Nephron (organoid): Measurements from ENCODE around the gene NTRK2.

Source experiments
- H3K27ac Mint-ChIP-seq, 3 experiments: 2 replicates each; pipeline ENCODE4 v1.8.0; 2020; ENCODE audit warnings: mixed read lengths in 3 of 3, mild to moderate bottlenecking in 2 of 3, moderate library complexity in 1 of 3
- H3K27me3 Mint-ChIP-seq: 2 replicates; pipeline ENCODE4 v1.8.0; 2021; ENCODE audit warnings: low read depth, mild to moderate bottlenecking, moderate library complexity, mixed read lengths
- H3K36me3 Mint-ChIP-seq: 2 replicates; pipeline ENCODE4 v1.8.0; 2020; ENCODE audit warnings: low read depth, mixed read lengths
- H3K4me1 Mint-ChIP-seq: 2 replicates; pipeline ENCODE4 v1.8.0; 2020; ENCODE audit warnings: mixed read lengths
- H3K4me3 Mint-ChIP-seq, 3 experiments: 2 replicates each; pipeline ENCODE4 v1.8.0; 2020; ENCODE audit warnings: mild to moderate bottlenecking in 3 of 3, mixed read lengths in 3 of 3, moderate library complexity in 2 of 3
- H3K9me3 Mint-ChIP-seq: 2 replicates; pipeline ENCODE4 v1.8.0; 2020; ENCODE audit warnings: mixed read lengths
- TF ChIP-seq, protein P1 (sequence below), 3 experiments: fragments of 200-600 bp; sonication (generic); IDR thresholded peaks; one replicate each; pipeline ENCODE4 v1.5.0; 2021; ENCODE audit warnings: antibody characterized with exemption in 3 of 3; ENCODE audit not compliant: unreplicated experiment in 3 of 3

The NTRK2 gene

GRCh38 chr9:84869091-84869490, 199.6 kb downstream of the NTRK2 start:
- Mint-ChIP-seq H3K4me3 (no peak overlapping the region), H3K9me3 (peaks cover 5% of the 10 kb centered on the region), H3K36me3 (peaks cover 3% of the 10 kb centered on the region), H3K27me3 (no peaks in the 10 kb centered on the region), H3K27ac (no peak overlapping the region), H3K4me1 (peaks cover 18% of the 10 kb centered on the region)
- TF ChIP-seq, protein P1, sequence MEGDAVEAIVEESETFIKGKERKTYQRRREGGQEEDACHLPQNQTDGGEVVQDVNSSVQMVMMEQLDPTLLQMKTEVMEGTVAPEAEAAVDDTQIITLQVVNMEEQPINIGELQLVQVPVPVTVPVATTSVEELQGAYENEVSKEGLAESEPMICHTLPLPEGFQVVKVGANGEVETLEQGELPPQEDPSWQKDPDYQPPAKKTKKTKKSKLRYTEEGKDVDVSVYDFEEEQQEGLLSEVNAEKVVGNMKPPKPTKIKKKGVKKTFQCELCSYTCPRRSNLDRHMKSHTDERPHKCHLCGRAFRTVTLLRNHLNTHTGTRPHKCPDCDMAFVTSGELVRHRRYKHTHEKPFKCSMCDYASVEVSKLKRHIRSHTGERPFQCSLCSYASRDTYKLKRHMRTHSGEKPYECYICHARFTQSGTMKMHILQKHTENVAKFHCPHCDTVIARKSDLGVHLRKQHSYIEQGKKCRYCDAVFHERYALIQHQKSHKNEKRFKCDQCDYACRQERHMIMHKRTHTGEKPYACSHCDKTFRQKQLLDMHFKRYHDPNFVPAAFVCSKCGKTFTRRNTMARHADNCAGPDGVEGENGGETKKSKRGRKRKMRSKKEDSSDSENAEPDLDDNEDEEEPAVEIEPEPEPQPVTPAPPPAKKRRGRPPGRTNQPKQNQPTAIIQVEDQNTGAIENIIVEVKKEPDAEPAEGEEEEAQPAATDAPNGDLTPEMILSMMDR (IDR thresholded peaks at IDR 0.05; ENCODE audit: unreplicated experiment in 3 of 3), result no peak

- no peak overlapping the region for H3K27ac Mint-ChIP-seq
- H3K4me3 Mint-ChIP-seq, result no peak overlapping the region
- peaks cover 10% of the 10 kb centered on the region for H3K4me1 Mint-ChIP-seq
- no peaks in the 10 kb centered on the region for H3K27me3 Mint-ChIP-seq
- peaks cover 5% of the 10 kb centered on the region for H3K9me3 Mint-ChIP-seq
- peaks cover 3% of the 10 kb centered on the region for H3K36me3 Mint-ChIP-seq
- TF ChIP-seq, protein P1 (IDR thresholded peaks at IDR 0.05; ENCODE audit: unreplicated experiment in 3 of 3), result no peak
Measured at GRCh38 chr9:84871983-84872382, 202.5 kb downstream of the NTRK2 start.

DNA sequence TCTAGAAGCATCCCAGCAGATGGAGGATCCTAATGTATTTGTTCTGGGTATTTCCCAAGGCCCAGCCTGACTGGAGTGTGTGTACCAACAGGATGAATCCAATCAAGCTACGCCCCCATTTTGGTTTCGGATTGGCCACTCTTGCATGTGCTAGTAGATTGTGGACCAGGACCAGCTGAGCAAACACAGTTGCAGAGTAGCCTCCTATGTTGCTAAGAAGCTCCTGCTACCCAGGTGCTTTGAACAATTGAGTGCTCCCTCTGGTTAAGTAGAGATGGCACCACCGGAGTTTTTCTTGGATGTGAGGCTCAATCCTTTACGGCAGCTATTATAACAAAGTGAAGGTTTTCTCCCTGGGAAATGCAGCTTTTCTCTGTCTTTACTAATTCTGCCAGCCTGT, 204.5 kb downstream of the NTRK2 start:
- Mint-ChIP-seq H3K4me1 (peaks cover 14% of the 10 kb centered on the region), H3K27ac (peak overlapping the region; percentile 57 to 93 (median 86)), H3K36me3 (no peaks in the 10 kb centered on the region), H3K27me3 (no peaks in the 10 kb centered on the region), H3K4me3 (no peak overlapping the region), H3K9me3 (peaks cover 2% of the 10 kb centered on the region)
- TF ChIP-seq, protein P1 (IDR thresholded peaks at IDR 0.05; ENCODE audit: unreplicated experiment in 3 of 3), result no peak

- no peaks in the 10 kb centered on the region for H3K36me3 Mint-ChIP-seq
- H3K4me3 Mint-ChIP-seq, result no peak overlapping the region
- H3K4me1 Mint-ChIP-seq, result peaks cover 16% of the 10 kb centered on the region
- H3K27ac Mint-ChIP-seq, result peak overlapping the region; percentile 62 to 93 (median 86)
- H3K9me3 Mint-ChIP-seq, result no peaks in the 10 kb centered on the region
- TF ChIP-seq, protein P1 (IDR thresholded peaks at IDR 0.05; ENCODE audit: unreplicated experiment in 3 of 3), result no peak
- no peaks in the 10 kb centered on the region for H3K27me3 Mint-ChIP-seq
Measured at GRCh38 chr9:84874596-84874995, 205.1 kb downstream of the NTRK2 start.

DNA sequence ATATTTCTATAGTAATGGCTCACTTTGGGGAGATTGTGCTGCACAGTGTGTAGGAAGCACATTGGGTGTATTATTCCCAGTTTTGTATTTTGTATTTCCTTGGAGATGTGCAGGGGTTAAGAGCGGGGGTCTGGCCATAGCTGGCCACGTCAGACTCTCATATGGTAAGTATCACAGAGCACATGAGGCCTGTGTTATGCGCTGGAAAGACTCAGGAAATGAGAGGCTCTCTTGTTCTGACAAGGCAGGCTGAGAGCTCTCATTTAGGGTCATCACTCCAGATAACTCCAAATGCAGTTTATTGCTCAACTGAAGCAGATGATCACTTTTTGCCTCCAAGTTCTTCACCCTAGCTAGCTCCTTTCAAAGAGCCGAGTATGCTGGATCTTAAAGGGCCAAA, 205.7 kb downstream of the NTRK2 start:
- Mint-ChIP-seq H3K27me3 (no peaks in the 10 kb centered on the region), H3K9me3 (no peaks in the 10 kb centered on the region), H3K4me1 (peaks cover 16% of the 10 kb centered on the region), H3K4me3 (no peak overlapping the region), H3K36me3 (no peaks in the 10 kb centered on the region), H3K27ac (peak overlapping the region; percentile 62 to 93 (median 86))
- TF ChIP-seq, protein P1 (IDR thresholded peaks at IDR 0.05; ENCODE audit: unreplicated experiment in 3 of 3), result no peak

GRCh38 chr9:84879631-84880030, 210.1 kb downstream of the NTRK2 start:
- Mint-ChIP-seq H3K27me3 (no peaks in the 10 kb centered on the region), H3K4me3 (no peak overlapping the region), H3K4me1 (peaks cover 25% of the 10 kb centered on the region), H3K9me3 (no peaks in the 10 kb centered on the region), H3K36me3 (no peaks in the 10 kb centered on the region), H3K27ac (no peak overlapping the region)
- TF ChIP-seq, protein P1 (IDR thresholded peaks at IDR 0.05; ENCODE audit: unreplicated experiment in 3 of 3), result no peak
